ENCODE measurements around the gene ABTB1. TPM values are rescaled to one million over a fixed set of nuclear protein-coding genes. Genes with fewer than 3 reads are reported as not detected.

Gene ABTB1
- total RNA-seq, 1 donor from 2014 or later, result 14.9 TPM

- no peak for DNase-seq (ENCODE audit: low read depth)
- no peak for TF ChIP-seq CTCF (conservative IDR thresholded peaks at IDR 0.05; ENCODE audit: low read depth, low read length)
- H3K4me3 ChIP-seq (ENCODE audit: low read depth, low read length), result no peak overlapping the region
These were observed 15.3 kb downstream of the ABTB1 start for GRCh38 chr3:127688022-127688415.

- no peak for TF ChIP-seq CTCF (conservative IDR thresholded peaks at IDR 0.05; ENCODE audit: low read depth, low read length)
- no peak overlapping the region for H3K4me3 ChIP-seq (ENCODE audit: low read depth, low read length)
- no peak for DNase-seq (ENCODE audit: low read depth)
These were observed 15.9 kb downstream of the ABTB1 start for GRCh38 chr3:127688416-127689265.

- no peak overlapping the region for H3K4me3 ChIP-seq (ENCODE audit: low read depth, low read length)
- DNase-seq (ENCODE audit: low read depth), result no peak
- TF ChIP-seq CTCF (conservative IDR thresholded peaks at IDR 0.05; ENCODE audit: low read depth, low read length), result no peak
These were observed 16.6 kb downstream of the ABTB1 start for GRCh38 chr3:127689266-127689860.

- no peak overlapping the region for H3K4me3 ChIP-seq (ENCODE audit: low read depth, low read length)
- TF ChIP-seq CTCF (conservative IDR thresholded peaks at IDR 0.05; ENCODE audit: low read depth, low read length), result no peak
These were observed 17.4 kb downstream of the ABTB1 start for GRCh38 chr3:127690106-127690505.

GRCh38 chr3:127690823-127691452 lies 18.2 kb downstream of the ABTB1 start:
- TF ChIP-seq CTCF (conservative IDR thresholded peaks at IDR 0.05; ENCODE audit: low read depth, low read length), result peak; percentile 59
- H3K4me3 ChIP-seq (ENCODE audit: low read depth, low read length), result no peak overlapping the region
- no peak for DNase-seq (ENCODE audit: low read depth)

More at GRCh38 chr3:127690106-127690505, 17.4 kb downstream of the ABTB1 start:
- DNase-seq (ENCODE audit: low read depth), result no peak

GRCh38 chr3:127691489-127691888 lies 18.7 kb downstream of the ABTB1 start:
- no peak for TF ChIP-seq CTCF (conservative IDR thresholded peaks at IDR 0.05; ENCODE audit: low read depth, low read length)
- DNase-seq (ENCODE audit: low read depth), result no peak
- no peak overlapping the region for H3K4me3 ChIP-seq (ENCODE audit: low read depth, low read length)

Measured in epithelial cell of proximal tubule (primary cell).